Stimulated activated CD8-positive, alpha-beta memory T cell treated with anti-CD3 and anti-CD28 coated beads, Interleukin-4, amount 100 ng/mL, for 24 hours (primary cell): Measurements from ENCODE around the gene TMEM184B.
"Not testable (repeated sequence)": the region's sequence is repeated elsewhere in the genome, so short reads cannot be mapped to it uniquely, and the experiment has no call there.

ENCODE experiments used
- DNase-seq: peaks from one replicate; pipeline ENCODE4 v3.0.0-alpha.2; 2020; ENCODE audit warnings: low read depth

Gene TMEM184B

GRCh38 chr22:38177926-38178604 lies 94.7 kb downstream of the TMEM184B start:
- DNase-seq, result no peak

- DNase-seq, result not testable (repeated sequence)
These were observed 95.3 kb downstream of the TMEM184B start for GRCh38 chr22:38177571-38177925.

GRCh38 chr22:38177044-38177443 lies 95.8 kb downstream of the TMEM184B start:
- DNase-seq, result no peak

GRCh38 chr22:38176170-38176741 lies 96.6 kb downstream of the TMEM184B start:
- DNase-seq, result peak; percentile 21

- no peak for DNase-seq
These were observed 97.3 kb downstream of the TMEM184B start for GRCh38 chr22:38175206-38176118.

GRCh38 chr22:38174626-38175025 lies 98.2 kb downstream of the TMEM184B start:
- DNase-seq, result no peak

GRCh38 chr22:38173641-38173906 lies 99.2 kb downstream of the TMEM184B start:
- no peak for DNase-seq

- peak; percentile 38 for DNase-seq
These were observed 99.8 kb downstream of the TMEM184B start for GRCh38 chr22:38172832-38173640.

GRCh38 chr22:38171927-38172831 lies 100.6 kb downstream of the TMEM184B start:
- DNase-seq, result no peak

- no peak for DNase-seq
These were observed 102.3 kb downstream of the TMEM184B start for GRCh38 chr22:38170469-38170868.
